Central memory CD8-positive, alpha-beta T cell (primary cell): ENCODE measurements around the gene PPARG.
"Not testable (repeated sequence)": the region's sequence is repeated elsewhere in the genome, so short reads cannot be mapped to it uniquely, and the experiment has no call there.

Experiments used
- ATAC-seq: fragments of 150-1000 bp; cut with Tn5 transposase; replicated peaks from 2 replicates; pipeline ENCODE4 v1.10.0; 2022; ENCODE audit warnings: mild to moderate bottlenecking, moderate FRiP score, moderate number of reproducible peaks; ENCODE audit not compliant: poor library complexity, severe bottlenecking; ENCODE audit errors: extremely low read depth
- DNase-seq, 2 donors: peaks; one replicate each; pipeline ENCODE4 v3.0.0; 2021; ENCODE audit warnings: low spot score in 2 of 2
- H3K27ac Mint-ChIP-seq: one replicate; pipeline ENCODE4 v1.8.0; 2022; ENCODE audit warnings: low read depth, mild to moderate bottlenecking, moderate library complexity, mixed read lengths
- H3K27me3 Mint-ChIP-seq: one replicate; pipeline ENCODE4 v1.8.0; 2022; ENCODE audit warnings: mixed read lengths
- H3K36me3 Mint-ChIP-seq: one replicate; pipeline ENCODE4 v1.8.0; 2022; ENCODE audit warnings: mild to moderate bottlenecking, moderate library complexity, mixed read lengths; ENCODE audit not compliant: insufficient read depth
- H3K4me1 Mint-ChIP-seq: one replicate; pipeline ENCODE4 v1.8.0; 2022; ENCODE audit warnings: mixed read lengths
- H3K4me3 Mint-ChIP-seq: one replicate; pipeline ENCODE4 v1.8.0; 2022; ENCODE audit warnings: mild to moderate bottlenecking, moderate library complexity, mixed read lengths
- H3K9me3 Mint-ChIP-seq: one replicate; pipeline ENCODE4 v1.8.0; 2022; ENCODE audit warnings: mixed read lengths

Gene PPARG

GRCh38 chr3:12452361-12453330 lies 163.8 kb downstream of the PPARG start:
- DNase-seq (no peak), ATAC-seq (no peak)
- Mint-ChIP-seq H3K36me3 (no peaks in the 10 kb centered on the region), H3K4me3 (no peak overlapping the region), H3K9me3 (no peaks in the 10 kb centered on the region), H3K27ac (no peak overlapping the region), H3K27me3 (no peaks in the 10 kb centered on the region), H3K4me1 (no peaks in the 10 kb centered on the region)

- H3K36me3 Mint-ChIP-seq, result no peaks in the 10 kb centered on the region
- no peaks in the 10 kb centered on the region for H3K4me1 Mint-ChIP-seq
- H3K27ac Mint-ChIP-seq, result no peak overlapping the region
- no peak overlapping the region for H3K4me3 Mint-ChIP-seq
- ATAC-seq (no peak), DNase-seq (no peak)
- no peaks in the 10 kb centered on the region for H3K27me3 Mint-ChIP-seq
- H3K9me3 Mint-ChIP-seq, result no peaks in the 10 kb centered on the region
These were observed 165.4 kb downstream of the PPARG start for GRCh38 chr3:12454076-12454815.

- no peaks in the 10 kb centered on the region for H3K27me3 Mint-ChIP-seq
- no peak for ATAC-seq
These were observed 165.9 kb downstream of the PPARG start for GRCh38 chr3:12454816-12455121.

GRCh38 chr3:12455740-12456139 lies 166.9 kb downstream of the PPARG start:
- Mint-ChIP-seq H3K27ac (no peak overlapping the region), H3K27me3 (no peaks in the 10 kb centered on the region), H3K9me3 (no peaks in the 10 kb centered on the region), H3K4me3 (no peak overlapping the region), H3K36me3 (no peaks in the 10 kb centered on the region), H3K4me1 (no peaks in the 10 kb centered on the region)
- no peak for ATAC-seq
- DNase-seq, result no peak

More at GRCh38 chr3:12454816-12455121, 165.9 kb downstream of the PPARG start:
- Mint-ChIP-seq H3K36me3 (no peaks in the 10 kb centered on the region), H3K4me3 (no peak overlapping the region), H3K9me3 (no peaks in the 10 kb centered on the region), H3K4me1 (no peaks in the 10 kb centered on the region), H3K27ac (no peak overlapping the region)
- DNase-seq, result no peak

GRCh38 chr3:12456441-12456840 lies 167.6 kb downstream of the PPARG start:
- no peaks in the 10 kb centered on the region for H3K27me3 Mint-ChIP-seq
- ATAC-seq (no peak), DNase-seq (no peak)
- no peak overlapping the region for H3K27ac Mint-ChIP-seq
- no peak overlapping the region for H3K4me3 Mint-ChIP-seq
- no peaks in the 10 kb centered on the region for H3K36me3 Mint-ChIP-seq
- H3K4me1 Mint-ChIP-seq, result no peaks in the 10 kb centered on the region
- no peaks in the 10 kb centered on the region for H3K9me3 Mint-ChIP-seq

- not testable (repeated sequence) for H3K36me3 Mint-ChIP-seq, H3K27me3 Mint-ChIP-seq, ATAC-seq, H3K4me1 Mint-ChIP-seq, H3K4me3 Mint-ChIP-seq, H3K27ac Mint-ChIP-seq, DNase-seq, H3K9me3 Mint-ChIP-seq
These were observed 168.5 kb downstream of the PPARG start for GRCh38 chr3:12457380-12457779.

- no peaks in the 10 kb centered on the region for H3K27me3 Mint-ChIP-seq
- no peak overlapping the region for H3K4me3 Mint-ChIP-seq
- no peak overlapping the region for H3K27ac Mint-ChIP-seq
- H3K4me1 Mint-ChIP-seq, result peaks cover 6% of the 10 kb centered on the region
- H3K36me3 Mint-ChIP-seq, result no peaks in the 10 kb centered on the region
- no peaks in the 10 kb centered on the region for H3K9me3 Mint-ChIP-seq
- DNase-seq (no peak), ATAC-seq (no peak)
These were observed 170.0 kb downstream of the PPARG start for GRCh38 chr3:12458901-12459300.

GRCh38 chr3:12460127-12460526 lies 171.3 kb downstream of the PPARG start:
- Mint-ChIP-seq H3K27ac (no peak overlapping the region), H3K4me1 (peaks cover 6% of the 10 kb centered on the region), H3K4me3 (no peak overlapping the region)

GRCh38 chr3:12461097-12461649 lies 172.3 kb downstream of the PPARG start:
- Mint-ChIP-seq H3K27ac (no peak overlapping the region), H3K4me3 (no peak overlapping the region), H3K27me3 (no peaks in the 10 kb centered on the region), H3K36me3 (no peaks in the 10 kb centered on the region), H3K4me1 (peaks cover 6% of the 10 kb centered on the region), H3K9me3 (no peaks in the 10 kb centered on the region)
- DNase-seq, result no peak
- ATAC-seq, result no peak

More at GRCh38 chr3:12460127-12460526, 171.3 kb downstream of the PPARG start:
- H3K9me3 Mint-ChIP-seq, result no peaks in the 10 kb centered on the region
- ATAC-seq (no peak), DNase-seq (no peak)
- H3K27me3 Mint-ChIP-seq, result no peaks in the 10 kb centered on the region
- H3K36me3 Mint-ChIP-seq, result no peaks in the 10 kb centered on the region

GRCh38 chr3:12462159-12462947 lies 173.5 kb downstream of the PPARG start:
- no peak overlapping the region for H3K27ac Mint-ChIP-seq
- no peak overlapping the region for H3K4me3 Mint-ChIP-seq
- H3K4me1 Mint-ChIP-seq, result peaks cover 6% of the 10 kb centered on the region
- no peaks in the 10 kb centered on the region for H3K9me3 Mint-ChIP-seq
- H3K36me3 Mint-ChIP-seq, result no peaks in the 10 kb centered on the region
- ATAC-seq (no peak), DNase-seq (no peak)
- no peaks in the 10 kb centered on the region for H3K27me3 Mint-ChIP-seq

- Mint-ChIP-seq H3K36me3 (no peaks in the 10 kb centered on the region), H3K27me3 (no peaks in the 10 kb centered on the region), H3K27ac (no peak overlapping the region), H3K9me3 (no peaks in the 10 kb centered on the region), H3K4me1 (peaks cover 6% of the 10 kb centered on the region), H3K4me3 (no peak overlapping the region)
- DNase-seq, result no peak
- ATAC-seq, result no peak
These were observed 174.8 kb downstream of the PPARG start for GRCh38 chr3:12463686-12464085.

GRCh38 chr3:12464181-12464580 lies 175.3 kb downstream of the PPARG start:
- no peak for ATAC-seq
- Mint-ChIP-seq H3K4me3 (no peak overlapping the region), H3K36me3 (no peaks in the 10 kb centered on the region), H3K9me3 (no peaks in the 10 kb centered on the region), H3K4me1 (peaks cover 6% of the 10 kb centered on the region), H3K27me3 (no peaks in the 10 kb centered on the region), H3K27ac (peak overlapping the region; percentile 9)
- DNase-seq, result no peak
